IgD-negative memory B cell (primary cell): ENCODE measurements around the gene FBF1. TPM values are rescaled to one million over a fixed set of nuclear protein-coding genes. Genes with fewer than 3 reads are reported as not detected.

Source experiments
- H3K27ac Mint-ChIP-seq, 3 donors: one replicate each; pipeline ENCODE4 v1.8.0; 2020 to 2022; ENCODE audit warnings: mild to moderate bottlenecking in 3 of 3, mixed read lengths in 3 of 3, moderate library complexity in 1 of 3
- H3K27me3 Mint-ChIP-seq: one replicate; pipeline ENCODE4 v1.8.0; 2021; ENCODE audit warnings: mixed read lengths
- H3K36me3 Mint-ChIP-seq: one replicate; pipeline ENCODE4 v1.8.0; 2020; ENCODE audit warnings: mild to moderate bottlenecking, mixed read lengths
- H3K4me1 Mint-ChIP-seq, 3 donors: one replicate each; pipeline ENCODE4 v1.8.0; 2020 to 2022; ENCODE audit warnings: mixed read lengths in 3 of 3, mild to moderate bottlenecking in 1 of 3
- H3K4me3 Mint-ChIP-seq, 4 donors: one replicate each; pipeline ENCODE4 v1.8.0; 2020 to 2022; ENCODE audit warnings: mild to moderate bottlenecking in 4 of 4, mixed read lengths in 4 of 4, moderate library complexity in 3 of 4
- H3K9me3 Mint-ChIP-seq, 3 donors: one replicate each; pipeline ENCODE4 v1.8.0; 2020 to 2021; ENCODE audit warnings: mixed read lengths in 3 of 3, mild to moderate bottlenecking in 1 of 3
- polyA plus RNA-seq: library from polyadenylated mRNA; unstranded; fragments of 300-500 nt; fragmentation: Illumina TruSeq; gene quantifications from one replicate; pipeline ENCODE4 v1.2.3, GENCODE V29; 2021

FBF1 gene
- polyA plus RNA-seq, 1 donor from 2014 or later: 1.9 TPM

GRCh38 chr17:75931062-75931461, 9.8 kb downstream of the FBF1 start:
- no peaks in the 10 kb centered on the region for H3K36me3 Mint-ChIP-seq
- no peak overlapping the region for H3K4me3 Mint-ChIP-seq
- H3K27me3 Mint-ChIP-seq: no peaks in the 10 kb centered on the region
- no peak overlapping the region for H3K27ac Mint-ChIP-seq
- no peaks in the 10 kb centered on the region for H3K9me3 Mint-ChIP-seq
- no peaks in the 10 kb centered on the region for H3K4me1 Mint-ChIP-seq

DNA sequence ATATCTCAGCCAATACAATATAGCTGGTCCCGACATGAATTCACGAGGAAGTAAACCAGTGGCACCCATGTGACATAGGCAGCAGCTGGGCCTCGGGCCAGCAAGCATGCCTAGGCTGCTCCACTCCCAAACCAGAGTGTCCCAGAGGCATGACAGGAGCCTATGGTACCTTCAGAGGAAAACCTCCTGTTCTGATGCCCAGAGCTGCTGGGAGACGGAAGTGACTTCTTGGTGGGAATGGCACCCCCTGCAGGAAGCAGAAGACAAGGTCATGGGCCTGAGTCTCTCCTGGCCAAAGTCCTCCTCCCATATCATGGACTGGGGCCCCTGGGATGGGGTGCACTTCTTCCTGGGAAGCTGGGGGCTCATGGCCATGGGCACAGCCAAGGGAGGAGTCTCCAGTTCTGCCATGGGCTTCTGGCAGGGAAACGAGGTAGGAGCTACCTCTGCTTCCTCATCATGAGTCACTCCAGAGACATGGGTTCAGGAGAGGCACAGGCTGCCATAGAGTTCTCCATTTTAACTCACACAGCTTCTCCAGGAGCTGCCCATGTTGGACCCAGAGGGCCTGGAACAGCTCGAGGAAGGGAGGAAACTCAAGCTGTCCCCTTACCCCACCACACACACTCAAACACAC, 13.4 kb downstream of the FBF1 start:
- Mint-ChIP-seq H3K4me3 (no peak overlapping the region), H3K4me1 (no peaks in the 10 kb centered on the region), H3K27me3 (no peaks in the 10 kb centered on the region), H3K9me3 (no peaks in the 10 kb centered on the region), H3K27ac (no peak overlapping the region), H3K36me3 (no peaks in the 10 kb centered on the region)

GRCh38 chr17:75926456-75926855, 14.4 kb downstream of the FBF1 start:
- no peaks in the 10 kb centered on the region for H3K4me1 Mint-ChIP-seq
- H3K4me3 Mint-ChIP-seq: no peak overlapping the region
- H3K36me3 Mint-ChIP-seq: no peaks in the 10 kb centered on the region
- H3K9me3 Mint-ChIP-seq: no peaks in the 10 kb centered on the region
- no peaks in the 10 kb centered on the region for H3K27me3 Mint-ChIP-seq
- H3K27ac Mint-ChIP-seq: no peak overlapping the region

DNA sequence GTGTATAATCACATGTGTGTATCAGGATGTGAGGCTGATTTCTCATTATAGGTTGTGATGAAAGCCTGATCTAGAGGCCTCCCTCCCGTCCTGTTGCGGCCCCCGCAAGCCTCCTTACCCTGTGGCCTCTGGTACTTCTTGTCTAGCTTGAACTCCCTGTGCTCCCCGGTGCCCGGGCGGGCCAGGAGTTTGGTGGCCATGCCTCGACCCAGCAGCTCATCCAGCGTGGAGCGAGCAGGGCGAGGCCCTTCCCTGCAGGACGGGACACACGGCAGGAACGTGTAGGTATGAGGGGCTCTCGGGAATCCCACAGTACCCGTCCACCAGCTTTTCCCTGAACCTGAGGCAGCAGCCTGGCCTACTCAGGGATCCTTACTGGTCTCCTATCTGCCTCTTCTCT, 14.9 kb downstream of the FBF1 start:
- Mint-ChIP-seq H3K4me1 (no peaks in the 10 kb centered on the region), H3K9me3 (no peaks in the 10 kb centered on the region), H3K27ac (peak overlapping the region in 1 of 3 donors; percentile 53), H3K36me3 (no peaks in the 10 kb centered on the region), H3K27me3 (no peaks in the 10 kb centered on the region), H3K4me3 (no peak overlapping the region)

GRCh38 chr17:75925103-75925502, 15.7 kb downstream of the FBF1 start:
- Mint-ChIP-seq H3K27me3 (no peaks in the 10 kb centered on the region), H3K4me3 (peak overlapping the region in 1 of 4 donors; percentile 54), H3K4me1 (no peaks in the 10 kb centered on the region), H3K9me3 (no peaks in the 10 kb centered on the region), H3K27ac (no peak overlapping the region), H3K36me3 (no peaks in the 10 kb centered on the region)

DNA sequence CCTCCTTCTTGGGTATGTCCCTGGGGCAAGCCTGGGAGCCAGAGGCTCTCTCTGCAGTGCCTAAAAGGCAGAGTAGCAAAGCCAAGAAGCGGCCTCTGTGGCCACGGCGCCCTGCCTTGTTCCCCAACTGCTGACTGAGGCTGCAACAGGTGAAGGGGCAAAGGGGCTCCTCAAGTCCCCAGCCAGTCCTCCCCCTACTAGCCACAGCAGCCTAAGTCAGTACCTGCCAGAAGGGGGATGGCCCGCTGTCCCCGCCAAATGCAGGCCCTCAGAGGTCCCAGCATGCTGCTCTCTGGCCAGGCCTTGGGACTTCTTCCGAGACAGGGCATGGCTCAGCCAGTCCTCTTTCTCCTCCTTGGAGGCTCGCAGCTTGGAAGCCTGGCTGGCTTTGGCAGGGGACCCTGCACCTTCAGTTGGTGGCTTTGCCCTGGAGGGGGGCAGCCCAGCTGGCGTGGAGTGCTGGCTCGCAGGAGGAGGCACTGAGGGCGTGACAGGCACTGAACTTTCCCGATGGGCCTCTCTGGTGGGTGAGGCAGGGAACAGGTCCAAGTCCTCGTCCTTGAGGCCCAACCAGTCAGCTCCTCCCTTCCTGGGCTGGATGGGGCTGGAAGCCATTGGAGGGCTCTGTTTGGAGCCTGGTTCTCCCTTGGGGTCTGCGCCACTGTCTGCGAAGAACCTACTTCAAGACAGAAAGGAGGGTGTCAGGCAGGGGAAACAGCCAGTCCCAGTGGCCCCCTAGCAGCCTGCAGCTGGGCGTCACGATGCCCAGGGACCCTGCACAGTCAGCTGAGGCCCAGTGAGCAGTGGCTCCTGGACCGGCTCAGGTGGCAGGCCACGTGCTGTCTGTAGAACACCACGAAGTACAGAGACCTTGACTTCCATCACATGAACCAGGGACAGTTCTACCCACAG, 17.6 kb downstream of the FBF1 start:
- no peaks in the 10 kb centered on the region for H3K36me3 Mint-ChIP-seq
- H3K4me3 Mint-ChIP-seq: no peak overlapping the region
- no peaks in the 10 kb centered on the region for H3K9me3 Mint-ChIP-seq
- no peak overlapping the region for H3K27ac Mint-ChIP-seq
- no peaks in the 10 kb centered on the region for H3K4me1 Mint-ChIP-seq
- H3K27me3 Mint-ChIP-seq: no peaks in the 10 kb centered on the region

- Mint-ChIP-seq H3K4me3 (no peak overlapping the region), H3K36me3 (no peaks in the 10 kb centered on the region), H3K27me3 (no peaks in the 10 kb centered on the region), H3K27ac (no peak overlapping the region), H3K9me3 (no peaks in the 10 kb centered on the region), H3K4me1 (no peaks in the 10 kb centered on the region)
Measured at GRCh38 chr17:75922173-75922961, 18.5 kb downstream of the FBF1 start.

DNA sequence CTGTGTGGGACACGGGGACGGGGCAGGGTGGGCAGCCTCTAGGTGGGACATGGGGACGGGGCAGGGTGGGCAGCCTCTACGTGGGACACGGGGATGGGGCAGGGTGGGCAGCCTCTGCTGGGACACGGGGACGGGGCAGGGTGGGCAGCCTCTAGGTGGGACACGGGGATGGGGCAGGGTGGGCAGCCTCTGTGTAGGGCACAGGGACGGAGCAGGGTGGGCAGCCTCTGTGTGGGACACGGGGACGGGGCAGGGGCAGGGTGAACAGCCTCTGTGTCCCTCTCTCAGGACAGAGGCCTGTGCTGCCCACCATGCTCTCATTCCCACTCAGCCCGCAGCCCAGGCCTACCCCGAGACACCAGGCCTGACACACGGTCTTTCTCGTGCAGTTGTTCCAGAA, 19.2 kb downstream of the FBF1 start:
- H3K9me3 Mint-ChIP-seq: no peaks in the 10 kb centered on the region
- H3K4me1 Mint-ChIP-seq: peaks cover 0 to 1% (median 0%) of the 10 kb centered on the region in 3 donors
- no peak overlapping the region for H3K4me3 Mint-ChIP-seq
- no peak overlapping the region for H3K27ac Mint-ChIP-seq
- peaks cover 3% of the 10 kb centered on the region for H3K36me3 Mint-ChIP-seq
- H3K27me3 Mint-ChIP-seq: no peaks in the 10 kb centered on the region

DNA sequence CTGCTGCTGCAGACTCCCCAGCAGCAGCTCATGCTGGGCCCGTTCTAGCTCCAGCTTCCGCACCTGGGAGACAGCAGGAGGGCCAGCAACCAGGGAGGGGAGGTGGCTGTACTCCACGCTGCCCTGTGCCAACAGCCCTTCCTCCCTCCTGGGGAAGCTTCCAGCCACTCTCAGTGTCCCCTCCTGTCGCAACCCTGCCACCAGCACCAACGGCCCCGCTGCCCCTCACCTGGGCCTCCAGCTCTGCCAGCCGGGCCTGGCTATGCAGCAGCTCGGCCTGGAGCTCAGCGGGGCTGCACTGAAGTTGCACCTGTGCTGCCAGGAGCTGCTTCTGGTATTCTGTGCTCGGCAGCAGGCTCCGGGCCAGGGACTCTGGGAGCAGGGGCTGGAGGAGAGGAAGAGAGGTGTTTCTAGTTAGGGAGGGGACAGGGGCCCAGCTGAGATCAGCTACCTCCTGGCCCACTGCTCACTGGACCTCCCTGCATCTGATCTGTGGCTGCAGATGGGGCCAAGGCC, 20.7 kb downstream of the FBF1 start:
- H3K4me1 Mint-ChIP-seq: peaks cover 0 to 1% (median 0%) of the 10 kb centered on the region in 3 donors
- no peak overlapping the region for H3K27ac Mint-ChIP-seq
- H3K4me3 Mint-ChIP-seq: no peak overlapping the region
- no peaks in the 10 kb centered on the region for H3K27me3 Mint-ChIP-seq
- H3K9me3 Mint-ChIP-seq: no peaks in the 10 kb centered on the region
- peaks cover 5% of the 10 kb centered on the region for H3K36me3 Mint-ChIP-seq

DNA sequence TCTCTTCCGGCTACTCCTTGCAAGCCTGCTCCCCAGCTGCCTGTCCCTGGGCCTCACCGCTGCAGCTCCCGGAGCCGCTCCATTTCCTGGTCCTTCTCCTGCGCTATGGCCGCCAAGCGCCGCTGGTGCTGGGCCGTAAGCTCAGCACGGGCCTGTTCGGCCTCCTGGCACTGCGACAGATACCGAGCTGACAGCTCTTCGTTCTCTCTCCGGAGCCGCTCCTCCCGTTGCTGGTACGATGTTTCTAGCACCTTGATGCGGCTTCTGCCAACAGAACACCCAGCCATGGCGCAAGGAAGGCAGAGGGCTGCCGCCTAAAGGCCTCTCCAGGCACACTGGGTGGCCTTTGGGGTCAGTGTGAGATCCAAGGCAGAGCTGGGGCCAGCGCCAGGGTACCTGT, 21.2 kb downstream of the FBF1 start:
- H3K27ac Mint-ChIP-seq: no peak overlapping the region

GRCh38 chr17:75917917-75918445, 22.9 kb downstream of the FBF1 start:
- no peaks in the 10 kb centered on the region for H3K27me3 Mint-ChIP-seq
- H3K4me3 Mint-ChIP-seq: no peak overlapping the region
- H3K36me3 Mint-ChIP-seq: peaks cover 5% of the 10 kb centered on the region
- peaks cover 0 to 1% (median 0%) of the 10 kb centered on the region in 3 donors for H3K4me1 Mint-ChIP-seq
- H3K27ac Mint-ChIP-seq: no peak overlapping the region
- H3K9me3 Mint-ChIP-seq: no peaks in the 10 kb centered on the region

More for the DNA sequence above, 21.2 kb downstream of the FBF1 start:
- H3K4me3 Mint-ChIP-seq: no peak overlapping the region
- H3K36me3 Mint-ChIP-seq: peaks cover 5% of the 10 kb centered on the region
- no peaks in the 10 kb centered on the region for H3K9me3 Mint-ChIP-seq
- no peaks in the 10 kb centered on the region for H3K27me3 Mint-ChIP-seq
- peaks cover 0 to 1% (median 0%) of the 10 kb centered on the region in 3 donors for H3K4me1 Mint-ChIP-seq

- H3K4me1 Mint-ChIP-seq: peaks cover 0 to 1% (median 0%) of the 10 kb centered on the region in 3 donors
- no peak overlapping the region for H3K27ac Mint-ChIP-seq
- H3K9me3 Mint-ChIP-seq: no peaks in the 10 kb centered on the region
- H3K36me3 Mint-ChIP-seq: peaks cover 5% of the 10 kb centered on the region
- no peak overlapping the region for H3K4me3 Mint-ChIP-seq
- no peaks in the 10 kb centered on the region for H3K27me3 Mint-ChIP-seq
Measured at GRCh38 chr17:75917141-75917916, 23.5 kb downstream of the FBF1 start.

DNA sequence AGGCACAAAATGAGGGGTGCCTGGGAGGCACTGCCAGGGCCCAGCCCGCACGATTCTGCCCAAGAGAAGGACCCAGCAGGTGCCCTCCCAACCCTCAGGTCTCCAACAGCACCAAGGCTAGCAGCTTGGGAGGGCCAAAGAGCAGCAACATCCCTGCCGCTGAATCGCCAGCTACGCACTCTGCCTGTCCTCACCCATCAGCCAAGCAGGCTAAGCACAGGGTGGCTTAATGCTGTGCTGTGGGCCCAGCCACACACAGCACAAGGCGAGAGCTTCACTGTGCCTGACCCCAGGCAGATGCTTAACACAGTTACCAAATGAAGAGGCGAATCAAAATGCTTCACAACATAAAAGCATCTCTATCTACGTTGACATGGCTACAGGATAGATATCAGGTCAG, 25.6 kb downstream of the FBF1 start:
- Mint-ChIP-seq H3K4me3 (no peak overlapping the region), H3K27ac (no peak overlapping the region), H3K9me3 (no peaks in the 10 kb centered on the region), H3K27me3 (no peaks in the 10 kb centered on the region), H3K4me1 (peaks cover 0 to 1% (median 0%) of the 10 kb centered on the region in 3 donors), H3K36me3 (peaks cover 5% of the 10 kb centered on the region)

- Mint-ChIP-seq H3K9me3 (no peaks in the 10 kb centered on the region), H3K4me1 (peaks cover 0 to 1% (median 0%) of the 10 kb centered on the region in 3 donors), H3K4me3 (no peak overlapping the region), H3K27me3 (no peaks in the 10 kb centered on the region), H3K27ac (no peak overlapping the region), H3K36me3 (peaks cover 5% of the 10 kb centered on the region)
Measured at GRCh38 chr17:75914643-75915267, 26.1 kb downstream of the FBF1 start.
